ENCODE results near the gene NEK1.

GRCh38 chr4:169439244-169439643, 173.1 kb downstream of the NEK1 start:
- TF ChIP-seq CTCF (IDR thresholded peaks at IDR 0.05; ENCODE audit: extremely low read depth in 1 of 2, insufficient read depth in 1 of 2, low read depth in 1 of 2, low read length in 2 of 2) (no peak), POLR2AphosphoS5 (IDR thresholded peaks at IDR 0.05; ENCODE audit: insufficient read depth, low read depth, low read length) (no peak), POLR2A (IDR thresholded peaks at IDR 0.05; ENCODE audit: low read depth, low read length) (no peak), GATA2 (IDR thresholded peaks at IDR 0.05; ENCODE audit: insufficient read depth, insufficient read length, low read depth, low read length) (no peak), EZH2 (IDR thresholded peaks at IDR 0.05; ENCODE audit: borderline replicate concordance, low read depth, low read length, severe bottlenecking) (no peak), MAX (IDR thresholded peaks at IDR 0.05; ENCODE audit: insufficient read depth, insufficient read length) (no peak), JUN (IDR thresholded peaks at IDR 0.05; ENCODE audit: borderline replicate concordance, insufficient read depth, insufficient read length, low read depth) (no peak), FOS (IDR thresholded peaks at IDR 0.05; ENCODE audit: borderline replicate concordance, insufficient read depth, low read length) (no peak)

Measured in endothelial cell of umbilical vein (primary cell).